ENCODE measurements around the gene SLC11A1.

DNA sequence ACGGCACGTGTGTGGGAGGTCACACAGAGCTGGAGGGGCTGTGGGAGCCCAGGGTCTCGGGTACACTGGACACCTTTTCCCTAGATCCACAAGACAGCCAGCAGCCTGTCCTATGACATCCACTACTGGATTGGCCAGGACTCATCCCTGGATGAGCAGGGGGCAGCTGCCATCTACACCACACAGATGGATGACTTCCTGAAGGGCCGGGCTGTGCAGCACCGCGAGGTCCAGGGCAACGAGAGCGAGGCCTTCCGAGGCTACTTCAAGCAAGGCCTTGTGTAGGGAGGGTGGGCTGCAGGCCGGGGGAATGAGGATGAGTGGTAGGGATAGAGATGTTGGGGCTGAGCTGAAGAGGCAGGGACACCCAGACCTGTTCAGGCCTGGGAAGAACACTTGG, 43.5 kb downstream of the SLC11A1 start:
- TF ChIP-seq GATA3 (IDR thresholded peaks at IDR 0.05; ENCODE audit: low read depth, low read length) = no peak
- no peak for TF ChIP-seq GATA2 (IDR thresholded peaks at IDR 0.05; ENCODE audit: low read depth, low read length)

Measured in SH-SY5Y (cell line).